Osteoblast (primary cell): ENCODE measurements around the gene PPP1R9A. TPM values are rescaled to one million over a fixed set of nuclear protein-coding genes. Genes with fewer than 3 reads are reported as not detected.

Experiments
- DNase-seq: peaks from one replicate; pipeline ENCODE4 v3.0.0; 2011; ENCODE audit warnings: low spot score, mixed read lengths; ENCODE audit not compliant: insufficient read length; ENCODE audit errors: missing footprints
- H2AFZ ChIP-seq: 2 replicates; pipeline ENCODE4 v1.6.0; 2011; ENCODE audit warnings: mild to moderate bottlenecking, low read length
- H3K27ac ChIP-seq: 2 replicates; pipeline ENCODE4 v1.5.1; 2011; ENCODE audit warnings: mild to moderate bottlenecking, low read depth, low read length, moderate library complexity
- H3K27me3 ChIP-seq: 2 replicates; pipeline ENCODE4 v1.6.0; 2012; ENCODE audit warnings: mild to moderate bottlenecking, control low read depth, inconsistent platforms, low read length, moderate library complexity; ENCODE audit not compliant: insufficient read depth
- H3K36me3 ChIP-seq: 2 replicates; pipeline ENCODE4 v1.5.1; 2011; ENCODE audit warnings: mild to moderate bottlenecking, low read length, control low read depth, moderate library complexity; ENCODE audit not compliant: insufficient read depth
- H3K4me1 ChIP-seq: 2 replicates; pipeline ENCODE4 v1.5.1; 2011; ENCODE audit warnings: mild to moderate bottlenecking, low read length, control low read depth, moderate library complexity; ENCODE audit not compliant: insufficient read depth
- H3K4me2 ChIP-seq: 2 replicates; pipeline ENCODE4 v1.6.0; 2011; ENCODE audit warnings: mild to moderate bottlenecking, low read length; ENCODE audit not compliant: insufficient read depth
- H3K4me3 ChIP-seq: fragments of 200-600 bp; sonication (generic); 3 replicates; pipeline ENCODE4 v1.5.1; 2012; ENCODE audit warnings: mild to moderate bottlenecking, low read length, inconsistent platforms; ENCODE audit not compliant: insufficient read depth
- H3K79me2 ChIP-seq: 2 replicates; pipeline ENCODE4 v1.6.0; 2012; ENCODE audit warnings: mild to moderate bottlenecking, low read length, control low read depth, inconsistent platforms; ENCODE audit not compliant: insufficient read depth
- H3K9me3 ChIP-seq: 2 replicates; pipeline ENCODE4 v1.5.1; 2011; ENCODE audit warnings: low read depth, low read length, control low read depth
- H4K20me1 ChIP-seq: 2 replicates; pipeline ENCODE4 v1.6.0; 2012; ENCODE audit warnings: mild to moderate bottlenecking, low read length, control low read depth; ENCODE audit not compliant: insufficient read depth
- CTCF ChIP-seq: IDR thresholded peaks from 2 replicates; pipeline ENCODE4 v1.5.1; 2011; ENCODE audit warnings: mild to moderate bottlenecking, low read depth, low read length, moderate library complexity; ENCODE audit errors: extremely low read depth
- total RNA-seq: library from RNA; depleted of rRNA; stranded (reverse); fragments of >200 nt; gene quantifications from 2 replicates; pipeline ENCODE4 v1.2.3, GENCODE V29; 2012

Gene PPP1R9A
- total RNA-seq, 1 donor, result under 0.01 TPM

DNA sequence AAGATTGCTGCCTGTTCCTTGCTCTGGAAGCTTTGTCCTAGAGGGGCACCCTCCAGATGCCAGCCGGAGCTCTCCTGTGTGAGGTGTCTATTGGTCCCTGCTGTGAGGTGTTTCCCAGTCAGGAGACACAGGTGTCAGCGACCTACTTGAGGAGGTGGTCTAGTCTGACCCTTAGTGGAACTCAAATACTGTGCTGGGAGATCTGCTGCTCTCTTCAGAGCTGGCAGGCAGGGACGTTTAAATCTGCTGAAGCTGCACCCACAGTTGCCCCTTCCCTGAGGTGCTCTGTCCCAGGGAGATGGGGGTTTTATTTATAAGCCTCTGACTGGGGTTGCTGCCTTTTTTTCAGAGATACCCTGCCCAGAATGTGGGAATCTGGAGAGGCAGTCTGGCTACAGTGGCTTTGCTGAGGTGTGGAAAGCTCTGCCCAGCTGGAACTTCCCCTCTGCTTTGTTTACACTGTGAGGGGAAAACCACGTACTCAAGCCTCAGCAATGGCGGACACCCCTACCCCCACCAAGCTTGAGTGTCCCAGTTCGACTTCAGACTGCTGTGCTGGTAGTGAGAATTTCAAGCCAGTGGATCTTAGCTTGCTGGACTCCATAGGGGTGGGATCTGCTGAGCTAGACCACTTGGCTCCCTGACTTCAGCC lies 119.2 kb downstream of the PPP1R9A start:
- H3K27me3 ChIP-seq, result no peaks in the 10 kb centered on the region
- H3K4me3 ChIP-seq, result no peak overlapping the region
- no peaks in the 10 kb centered on the region for H3K9me3 ChIP-seq
- H3K27ac ChIP-seq, result no peak overlapping the region
- H3K4me2 ChIP-seq, result no peak overlapping the region
- H2AFZ ChIP-seq, result no peak overlapping the region
- no peak for TF ChIP-seq CTCF
- no peaks in the 10 kb centered on the region for H4K20me1 ChIP-seq
- H3K4me1 ChIP-seq, result no peaks in the 10 kb centered on the region
- no peaks in the 10 kb centered on the region for H3K79me2 ChIP-seq
- H3K36me3 ChIP-seq, result no peaks in the 10 kb centered on the region
- no peak for DNase-seq

DNA sequence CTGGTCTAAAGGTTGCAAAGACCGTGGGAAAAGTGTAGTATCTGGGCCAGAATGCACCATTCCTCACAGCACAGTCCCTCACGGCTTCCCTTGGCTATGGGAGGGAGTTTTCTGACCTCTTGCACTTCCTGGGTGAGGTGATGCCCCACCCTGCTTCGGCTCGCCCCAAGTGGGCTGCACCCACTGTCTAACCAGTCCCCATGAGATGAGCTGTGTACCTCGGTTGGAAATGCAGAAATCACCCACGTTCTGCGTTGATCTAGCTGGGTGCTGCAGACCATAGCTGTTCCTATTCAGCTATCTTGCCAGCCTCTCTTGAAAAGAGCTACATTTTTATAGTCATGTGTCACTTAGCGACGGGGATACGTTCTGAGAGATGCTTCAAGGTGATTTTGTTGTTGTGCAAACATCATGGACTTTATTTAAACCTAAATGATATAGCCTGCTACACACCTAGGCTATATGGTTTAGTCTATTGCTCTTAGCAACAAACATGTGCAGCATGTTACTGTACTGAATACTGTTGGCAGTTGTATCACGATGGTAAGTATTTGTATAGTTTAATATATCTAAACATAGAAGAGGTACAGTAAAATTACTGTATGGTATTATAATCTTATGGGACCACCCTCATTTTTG lies 120.0 kb downstream of the PPP1R9A start:
- Histone ChIP-seq H3K27me3 (no peaks in the 10 kb centered on the region), H3K27ac (no peak overlapping the region), H3K9me3 (no peaks in the 10 kb centered on the region), H3K4me2 (no peak overlapping the region), H3K36me3 (no peaks in the 10 kb centered on the region), H3K4me1 (no peaks in the 10 kb centered on the region), H3K4me3 (no peak overlapping the region), H4K20me1 (no peaks in the 10 kb centered on the region), H3K79me2 (no peaks in the 10 kb centered on the region), H2AFZ (no peak overlapping the region)
- DNase-seq, result no peak
- TF ChIP-seq CTCF, result no peak

GRCh38 chr7:95028683-95029082 lies 121.3 kb downstream of the PPP1R9A start:
- Histone ChIP-seq H3K4me1 (no peaks in the 10 kb centered on the region), H3K27ac (no peak overlapping the region)

More at GRCh38 chr7:95028683-95029082, 121.3 kb downstream of the PPP1R9A start:
- H3K27me3 ChIP-seq, result no peaks in the 10 kb centered on the region
- no peaks in the 10 kb centered on the region for H3K36me3 ChIP-seq
- H4K20me1 ChIP-seq, result no peaks in the 10 kb centered on the region
- no peaks in the 10 kb centered on the region for H3K79me2 ChIP-seq
- H3K9me3 ChIP-seq, result no peaks in the 10 kb centered on the region
- no peak overlapping the region for H3K4me2 ChIP-seq
- no peak overlapping the region for H3K4me3 ChIP-seq
- DNase-seq, result no peak
- no peak overlapping the region for H2AFZ ChIP-seq
- TF ChIP-seq CTCF, result no peak
